ENCODE measurements around the gene PLPP1. TPM values are rescaled to one million over a fixed set of nuclear protein-coding genes. Genes with fewer than 3 reads are reported as not detected.

PLPP1 gene
- total RNA-seq, 2 experiments from 2014 or later = 2.9 to 3.0 TPM

DNA sequence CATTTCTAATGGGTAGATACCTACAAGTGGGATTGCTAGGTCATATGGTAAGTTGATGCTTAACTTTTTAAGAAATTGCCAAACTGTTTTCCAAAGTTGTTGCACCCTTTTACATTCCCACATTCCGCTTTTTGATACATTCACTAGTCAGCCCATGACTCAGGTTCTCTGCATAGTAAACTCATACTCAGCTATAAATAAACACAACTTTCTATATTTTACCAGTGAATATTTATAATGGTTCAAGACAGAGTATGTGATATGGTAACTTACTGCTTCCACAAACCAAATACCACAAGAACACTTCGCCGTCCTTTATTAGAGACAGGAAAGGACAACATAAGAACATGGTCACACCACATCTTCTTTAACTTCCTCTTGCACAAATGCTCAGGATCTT, 54.0 kb downstream of the PLPP1 start:
- Histone ChIP-seq H3K27ac (ENCODE audit: low read depth in 1 of 2, low read length in 2 of 2) (no peak overlapping the region), H3K4me3 (ENCODE audit: low read length) (no peak overlapping the region), H3K9me3 (ENCODE audit: control insufficient read depth in 1 of 2, insufficient read depth in 1 of 2, low read length in 2 of 2) (no peaks in the 10 kb centered on the region), H3K36me3 (ENCODE audit: insufficient read depth, low read length) (no peaks in the 10 kb centered on the region), H3K27me3 (ENCODE audit: control insufficient read depth in 1 of 2, insufficient read depth in 2 of 2, low read length in 2 of 2) (no peaks in the 10 kb centered on the region), H3K4me1 (ENCODE audit: insufficient read depth, low read length) (no peaks in the 10 kb centered on the region)
- Mint-ChIP-seq H3K27me3 (no peaks in the 10 kb centered on the region), H3K4me1 (ENCODE audit: low read depth) (peaks cover 29% of the 10 kb centered on the region), H3K36me3 (ENCODE audit: low read depth) (peaks cover 4% of the 10 kb centered on the region), H3K27ac (no peak overlapping the region), H3K4me3 (no peak overlapping the region), H3K9me3 (no peaks in the 10 kb centered on the region)
- TF ChIP-seq CTCF (IDR thresholded peaks at IDR 0.05) = no peak
- ATAC-seq (ENCODE audit: poor library complexity) (no peak), DNase-seq (no peak)
- ChIA-PET CTCF (no interaction called here), POLR2A (no interaction called here)
- intact Hi-C loops (cut with DNase I, micrococcal nuclease) = no loop called here

- Histone ChIP-seq H3K4me1 (ENCODE audit: insufficient read depth, low read length) (no peaks in the 10 kb centered on the region), H3K36me3 (ENCODE audit: insufficient read depth, low read length) (no peaks in the 10 kb centered on the region), H3K27ac (ENCODE audit: low read depth in 1 of 2, low read length in 2 of 2) (no peak overlapping the region), H3K4me3 (ENCODE audit: low read length) (no peak overlapping the region), H3K9me3 (ENCODE audit: control insufficient read depth in 1 of 2, insufficient read depth in 1 of 2, low read length in 2 of 2) (no peaks in the 10 kb centered on the region), H3K27me3 (ENCODE audit: control insufficient read depth in 1 of 2, insufficient read depth in 2 of 2, low read length in 2 of 2) (no peaks in the 10 kb centered on the region)
- no peak for TF ChIP-seq CTCF (IDR thresholded peaks at IDR 0.05)
- peaks cover 2% of the 10 kb centered on the region for H3K36me3 Mint-ChIP-seq (ENCODE audit: low read depth)
- no peak for ATAC-seq (ENCODE audit: poor library complexity)
- H3K4me3 Mint-ChIP-seq = no peak overlapping the region
- ChIA-PET POLR2A (no interaction called here), CTCF (no interaction called here)
- DNase-seq = no peak
- H3K27me3 Mint-ChIP-seq = no peaks in the 10 kb centered on the region
- intact Hi-C loops (cut with DNase I, micrococcal nuclease) = no loop called here
- H3K4me1 Mint-ChIP-seq (ENCODE audit: low read depth) = no peaks in the 10 kb centered on the region
- H3K9me3 Mint-ChIP-seq = no peaks in the 10 kb centered on the region
- no peak overlapping the region for H3K27ac Mint-ChIP-seq
Observed at GRCh38 chr5:55472642-55473041, 62.1 kb downstream of the PLPP1 start.

DNA sequence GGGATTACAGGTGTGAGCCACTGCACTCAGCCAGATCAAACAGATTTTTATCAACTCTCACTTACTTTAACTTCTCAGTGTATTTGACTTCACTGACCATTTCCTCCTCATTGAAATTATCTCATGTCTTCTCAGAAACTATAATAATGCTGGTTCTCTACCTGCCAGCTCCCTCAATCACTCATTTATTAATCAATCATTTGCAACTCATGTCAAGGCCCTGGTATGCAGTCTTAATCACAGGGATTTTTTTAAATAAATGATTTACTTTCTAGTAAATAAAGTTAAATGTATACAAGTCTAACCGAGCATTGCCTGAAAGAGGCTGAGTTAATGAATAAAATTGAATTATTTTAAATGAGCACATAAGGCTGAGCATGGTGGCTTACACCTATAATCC, 63.3 kb downstream of the PLPP1 start:
- Histone ChIP-seq H3K9me3 (ENCODE audit: control insufficient read depth in 1 of 2, insufficient read depth in 1 of 2, low read length in 2 of 2) (no peaks in the 10 kb centered on the region), H3K4me1 (ENCODE audit: insufficient read depth, low read length) (no peaks in the 10 kb centered on the region), H3K36me3 (ENCODE audit: insufficient read depth, low read length) (no peaks in the 10 kb centered on the region), H3K27ac (ENCODE audit: low read depth in 1 of 2, low read length in 2 of 2) (no peak overlapping the region), H3K27me3 (ENCODE audit: control insufficient read depth in 1 of 2, insufficient read depth in 2 of 2, low read length in 2 of 2) (no peaks in the 10 kb centered on the region), H3K4me3 (ENCODE audit: low read length) (no peak overlapping the region)
- H3K27ac Mint-ChIP-seq = no peak overlapping the region
- ChIA-PET CTCF (no interaction called here), POLR2A (interaction anchor here (0.7 kb wide), 1 partner anchor 16 kb away, joined by 4 read pairs; no protein-coding TSS in a partner anchor)
- ATAC-seq (ENCODE audit: poor library complexity) (no peak), DNase-seq (no peak)
- no peak for TF ChIP-seq CTCF (IDR thresholded peaks at IDR 0.05)
- intact Hi-C loops (cut with DNase I, micrococcal nuclease) = no loop called here
- no peaks in the 10 kb centered on the region for H3K27me3 Mint-ChIP-seq
- H3K4me3 Mint-ChIP-seq = no peak overlapping the region
- H3K4me1 Mint-ChIP-seq (ENCODE audit: low read depth) = no peaks in the 10 kb centered on the region
- H3K36me3 Mint-ChIP-seq (ENCODE audit: low read depth) = peaks cover 11% of the 10 kb centered on the region
- no peaks in the 10 kb centered on the region for H3K9me3 Mint-ChIP-seq
